Stomach (tissue), 9 donors: Measurements from ENCODE around the gene TFIP11. TPM values are rescaled to one million over a fixed set of nuclear protein-coding genes. Genes with fewer than 3 reads are reported as not detected.

Source experiments
- DNase-seq, 2 donors: peaks; one replicate each; pipeline versions ENCODE4 v3.0.0 to v3.0.0-alpha.2; 2013 to 2019
- H3K27ac ChIP-seq, 5 donors: fragments of 200-600 bp in 4 of 5; sonication (generic) in 4 of 5; one replicate each; pipeline ENCODE4 v1.5.1; 2013 to 2019; ENCODE audit warnings: mild to moderate bottlenecking in 1 of 5, moderate library complexity in 1 of 5
- H3K27me3 ChIP-seq, 3 donors: fragments of 200-600 bp; sonication (generic); one replicate each; pipeline ENCODE4 v1.5.1; 2017 to 2019; ENCODE audit warnings: mixed run types in 1 of 3
- H3K36me3 ChIP-seq, 4 donors: fragments of 200-600 bp; sonication (generic); 1 replicate in 3 of 4; 2 replicates in 1 of 4; pipeline ENCODE4 v1.5.1; 2016 to 2019
- H3K4me1 ChIP-seq, 4 donors: fragments of 200-600 bp; sonication (generic); one replicate each; pipeline ENCODE4 v1.5.1; 2016 to 2019
- H3K4me3 ChIP-seq, 4 donors: fragments of 200-600 bp; sonication (generic) in 3 of 4; one replicate each; pipeline ENCODE4 v1.5.1; 2016 to 2019; ENCODE audit warnings: mild to moderate bottlenecking in 1 of 4
- H3K9me3 ChIP-seq, 4 donors: fragments of 200-600 bp; sonication (generic); one replicate each; pipeline ENCODE4 v1.5.1; 2016 to 2019
- CTCF ChIP-seq, 7 experiments: fragments of 450-650 bp in 4 of 7; fragments of 200-600 bp in 3 of 7; sonication (generic) in 3 of 7; IDR thresholded peaks; one replicate each; pipeline ENCODE4 v1.5.1; 2016 to 2019; ENCODE audit warnings: antibody characterized with exemption in 7 of 7, control low read depth in 2 of 7, mild to moderate bottlenecking in 1 of 7
- EP300 ChIP-seq: sonication (generic); formaldehyde crosslinking; IDR thresholded peaks from one replicate; pipeline ENCODE4 v1.6.1; 2017; ENCODE audit warnings: antibody characterized with exemption
- POLR2A ChIP-seq, 4 donors: fragments of 450-650 bp; IDR thresholded peaks; one replicate each; pipeline ENCODE4 v1.6.1; 2016; ENCODE audit warnings: antibody characterized with exemption in 4 of 4, control low read depth in 2 of 4, mild to moderate bottlenecking in 1 of 4, moderate library complexity in 1 of 4
- POLR2AphosphoS5 ChIP-seq, 3 donors: sonication (generic); formaldehyde crosslinking; IDR thresholded peaks; one replicate each; pipeline ENCODE4 v1.6.1; 2016; ENCODE audit warnings: antibody characterized with exemption in 3 of 3
- WGBS, 5 donors: extraction: QIAGEN DNeasy Blood & Tissue Kit in 3 of 5; methylation state at CpG; one replicate each; pipeline versions ENCODE4 v1.1.5 to v1.1.7; 2013 to 2018; 5-methylcytosine and 5-hydroxymethylcytosine counted together
- intact Hi-C: fragments of 100-400 bp; cut with DNase I; formaldehyde crosslinking; loops from one replicate; pipeline ENCODE4 v1.15.1; 2023; ENCODE audit warnings: low total_unique reads
- polyA plus RNA-seq, 3 donors: library from polyadenylated mRNA; stranded (reverse); fragments of 200-250 nt; gene quantifications; one replicate each; pipeline ENCODE4 v1.2.3, GENCODE V29; 2013
- total RNA-seq, 5 donors: library from RNA; depleted of rRNA; stranded (reverse); fragments of >200 nt; gene quantifications; one replicate each; pipeline versions ENCODE4 v1.1.0 to v1.2.3, GENCODE V29; 2014 to 2016
- donor health status: healthy with polysubstance abuse.
- donor health status: Bipolar disorder and iron deficiency.
- donor health status: healthy.

Gene TFIP11
- total and polyA plus RNA-seq, 8 donors = 11.6 to 48.7 (median 22.3) TPM

GRCh38 chr22:26508148-26508547 lies 4.1 kb downstream of the TFIP11 start:
- intact Hi-C loops = no loop called here
- peaks cover 60 to 74% (median 72%) of the 10 kb centered on the region in 4 donors for H3K36me3 ChIP-seq
- no peaks in the 10 kb centered on the region for H3K27me3 ChIP-seq

GRCh38 chr22:26503758-26504157 lies 8.5 kb downstream of the TFIP11 start:
- H3K27ac ChIP-seq = no peak overlapping the region
- WGBS, 5 donors = 38 to 80% (median 76%) methylated on average over 1 of the region's 1 CpG
- H3K36me3 ChIP-seq = peaks cover 89 to 100% (median 100%) of the 10 kb centered on the region in 4 donors
- H3K4me3 ChIP-seq = no peak overlapping the region
- H3K4me1 ChIP-seq = peaks cover 0 to 12% (median 2%) of the 10 kb centered on the region in 4 donors
- intact Hi-C loops = no loop called here
- no peak for DNase-seq
- H3K9me3 ChIP-seq = no peaks in the 10 kb centered on the region
- H3K27me3 ChIP-seq = no peaks in the 10 kb centered on the region
- TF ChIP-seq POLR2AphosphoS5 (IDR thresholded peaks at IDR 0.05) = no peak
- TF ChIP-seq EP300 = no peak
- TF ChIP-seq POLR2A (IDR thresholded peaks at IDR 0.05) = no peak
- no peak for TF ChIP-seq CTCF (IDR thresholded peaks at IDR 0.05)

More at GRCh38 chr22:26508148-26508547, 4.1 kb downstream of the TFIP11 start:
- no peak for DNase-seq
- Histone ChIP-seq H3K27ac (no peak overlapping the region), H3K4me3 (no peak overlapping the region), H3K4me1 (peaks cover 10 to 36% (median 22%) of the 10 kb centered on the region in 4 donors), H3K9me3 (no peaks in the 10 kb centered on the region)
- no peak for TF ChIP-seq CTCF (IDR thresholded peaks at IDR 0.05)
- TF ChIP-seq EP300 = no peak
- no peak for TF ChIP-seq POLR2A (IDR thresholded peaks at IDR 0.05)
- no peak for TF ChIP-seq POLR2AphosphoS5 (IDR thresholded peaks at IDR 0.05)

GRCh38 chr22:26502688-26503561 lies 9.3 kb downstream of the TFIP11 start:
- Histone ChIP-seq H3K4me1 (peaks cover 0 to 12% (median 2%) of the 10 kb centered on the region in 4 donors), H3K36me3 (peaks cover 86 to 100% (median 100%) of the 10 kb centered on the region in 4 donors), H3K4me3 (no peak overlapping the region), H3K27ac (peak overlapping the region in 1 of 5 donors; percentile 25), H3K27me3 (no peaks in the 10 kb centered on the region), H3K9me3 (no peaks in the 10 kb centered on the region)
- intact Hi-C loops = no loop called here
- TF ChIP-seq CTCF (IDR thresholded peaks at IDR 0.05) (peak in 1 of 7 experiments; percentile 14), POLR2A (IDR thresholded peaks at IDR 0.05) (no peak)
- 30 to 60% (median 51%) methylated on average over 3 of the region's 3 CpGs for WGBS, 5 donors
- DNase-seq = peak; percentile 28 to 76

GRCh38 chr22:26501996-26502395 lies 10.3 kb downstream of the TFIP11 start:
- Histone ChIP-seq H3K9me3 (no peaks in the 10 kb centered on the region), H3K27me3 (no peaks in the 10 kb centered on the region), H3K27ac (no peak overlapping the region), H3K36me3 (peaks cover 84 to 100% (median 100%) of the 10 kb centered on the region in 4 donors), H3K4me1 (peaks cover 0 to 12% (median 2%) of the 10 kb centered on the region in 4 donors), H3K4me3 (no peak overlapping the region)
- no peak for DNase-seq
- no peak for TF ChIP-seq POLR2AphosphoS5 (IDR thresholded peaks at IDR 0.05)
- no peak for TF ChIP-seq POLR2A (IDR thresholded peaks at IDR 0.05)
- no peak for TF ChIP-seq EP300
- no peak for TF ChIP-seq CTCF (IDR thresholded peaks at IDR 0.05)
- intact Hi-C loops = no loop called here
- 89 to 96% (median 92%) methylated on average over 2 of the region's 2 CpGs for WGBS, 5 donors
